Neural cell (in vitro differentiated cells): ENCODE measurements around the gene IWS1. TPM values are rescaled to one million over a fixed set of nuclear protein-coding genes. Genes with fewer than 3 reads are reported as not detected.

Source experiments
- H2AFZ ChIP-seq: fragments of 200-600, 300-800 bp; sonication (generic), shearing (Covaris generic); 2 replicates; pipeline ENCODE4 v1.6.0; 2014; ENCODE audit warnings: low read depth, mild to moderate bottlenecking, antibody characterized with exemption, low read length, moderate library complexity
- H3F3A ChIP-seq: fragments of 200-600 bp; shearing (Covaris generic); 2 replicates; pipeline ENCODE4 v1.6.1; 2016; ENCODE audit warnings: mild to moderate bottlenecking, moderate library complexity, mixed read lengths, antibody characterized with exemption, low read length; ENCODE audit not compliant: insufficient read depth, poor library complexity, severe bottlenecking
- H3K27ac ChIP-seq: fragments of 200-600, 300-800 bp; sonication (generic), shearing (Covaris generic); 2 replicates; pipeline ENCODE4 v1.5.1; 2014; ENCODE audit warnings: mild to moderate bottlenecking, low read length, moderate library complexity
- H3K27me3 ChIP-seq: fragments of 300-800, 200-600 bp; sonication (generic), shearing (Covaris generic); 2 replicates; pipeline ENCODE4 v1.6.0; 2014; ENCODE audit warnings: mild to moderate bottlenecking, low read depth, low read length, moderate library complexity; ENCODE audit not compliant: insufficient read depth
- H3K36me3 ChIP-seq: fragments of 300-800, 200-600 bp; sonication (generic), shearing (Covaris generic); 2 replicates; pipeline ENCODE4 v1.5.1; 2014; ENCODE audit warnings: mild to moderate bottlenecking, antibody characterized with exemption, low read length, moderate library complexity; ENCODE audit not compliant: insufficient read depth
- H3K4me2 ChIP-seq: fragments of 300-800, 200-600 bp; sonication (generic), shearing (Covaris generic); 2 replicates; pipeline ENCODE4 v1.6.0; 2014; ENCODE audit warnings: mild to moderate bottlenecking, low read length
- H3K4me3 ChIP-seq: fragments of 300-800, 200-600 bp; sonication (generic), shearing (Covaris generic); 2 replicates; pipeline ENCODE4 v1.5.1; 2014; ENCODE audit warnings: mild to moderate bottlenecking, low read length, moderate library complexity
- H3K79me2 ChIP-seq: fragments of 200-600 bp; shearing (Covaris generic); replicated peaks from 2 replicates; pipeline ENCODE4 v1.6.0; 2014; ENCODE audit warnings: mild to moderate bottlenecking, low read length, moderate library complexity; ENCODE audit not compliant: insufficient read depth
- H3K9ac ChIP-seq: fragments of 300-800, 200-600 bp; sonication (generic), shearing (Covaris generic); 2 replicates; pipeline ENCODE4 v1.6.1; 2016; ENCODE audit warnings: mild to moderate bottlenecking, low read length, mixed read lengths
- H3K9me2 ChIP-seq: fragments of 200-600 bp; shearing (Covaris generic); 2 replicates; pipeline ENCODE4 v1.6.1; 2016; ENCODE audit warnings: mild to moderate bottlenecking, low read length, mixed read lengths; ENCODE audit not compliant: insufficient read depth
- H3K9me3 ChIP-seq: fragments of 200-600, 300-800 bp; sonication (generic), shearing (Covaris generic); 2 replicates; pipeline ENCODE4 v1.6.1; 2016; ENCODE audit warnings: mild to moderate bottlenecking, mixed run types, low read length, moderate library complexity, mixed read lengths
- H4K20me1 ChIP-seq: fragments of 200-600 bp; shearing (Covaris generic); 2 replicates; pipeline ENCODE4 v1.6.1; 2016; ENCODE audit warnings: mild to moderate bottlenecking, mixed run types; ENCODE audit not compliant: insufficient read depth
- CTCF ChIP-seq: fragments of 450-650 bp; IDR thresholded peaks from 2 replicates; pipeline ENCODE4 v1.5.1; 2014; ENCODE audit warnings: antibody characterized with exemption, mild to moderate bottlenecking, moderate library complexity; ENCODE audit not compliant: poor library complexity, severe bottlenecking
- EP300 ChIP-seq: fragments of 450-650 bp; conservative IDR thresholded peaks from 2 replicates; pipeline ENCODE4 v1.6.1; 2014; ENCODE audit warnings: antibody characterized with exemption, mild to moderate bottlenecking, moderate library complexity; ENCODE audit not compliant: poor library complexity, severe bottlenecking
- EZH2 ChIP-seq: fragments of 200-600, 300-800 bp; shearing (Covaris generic), sonication (generic); IDR thresholded peaks from 2 replicates; pipeline ENCODE4 v1.6.1; 2014; ENCODE audit warnings: antibody characterized with exemption, low read length, borderline replicate concordance, mild to moderate bottlenecking; ENCODE audit not compliant: insufficient read depth, poor library complexity, severe bottlenecking
- MXI1 ChIP-seq: fragments of 450-650 bp; conservative IDR thresholded peaks from 2 replicates; pipeline ENCODE4 v1.6.1; 2014; ENCODE audit warnings: antibody characterized with exemption, mild to moderate bottlenecking; ENCODE audit not compliant: poor library complexity, severe bottlenecking
- POLR2AphosphoS5 ChIP-seq: IDR thresholded peaks from 2 replicates; pipeline ENCODE4 v1.6.1; 2012
- RAD21 ChIP-seq: fragments of 450-650 bp; conservative IDR thresholded peaks from 2 replicates; pipeline ENCODE4 v1.6.1; 2014; ENCODE audit warnings: antibody characterized with exemption, mild to moderate bottlenecking, moderate library complexity
- REST ChIP-seq: IDR thresholded peaks from 2 replicates; pipeline ENCODE4 v1.6.1; 2012; ENCODE audit warnings: borderline replicate concordance
- SMC3 ChIP-seq: fragments of 450-650 bp; conservative IDR thresholded peaks from 2 replicates; pipeline ENCODE4 v1.6.1; 2014; ENCODE audit warnings: antibody characterized with exemption, mild to moderate bottlenecking, moderate library complexity; ENCODE audit not compliant: poor library complexity
- TAF1 ChIP-seq: IDR thresholded peaks from 2 replicates; pipeline ENCODE4 v1.6.1; 2012; ENCODE audit warnings: low read depth
- polyA plus RNA-seq: library from polyadenylated mRNA; depleted of rRNA; stranded (reverse); fragments of >200 nt; gene quantifications from 2 replicates; pipeline ENCODE4 v1.2.3, GENCODE V29; 2014

The IWS1 gene
- polyA plus RNA-seq, 1 donor from 2014 or later: 49.3 TPM

- no peak overlapping the region for H2AFZ ChIP-seq
- H3K9me2 ChIP-seq: no peaks in the 10 kb centered on the region
- no peak for TF ChIP-seq MXI1
- TF ChIP-seq TAF1: no peak
- no peak for TF ChIP-seq REST
- no peak for TF ChIP-seq POLR2AphosphoS5
- no peak for TF ChIP-seq RAD21
- TF ChIP-seq EP300: no peak
- TF ChIP-seq CTCF: no peak
- no peak for TF ChIP-seq SMC3
- no peak for TF ChIP-seq EZH2
- no peak overlapping the region for H3K4me3 ChIP-seq
- H3K36me3 ChIP-seq: no peaks in the 10 kb centered on the region
- no peaks in the 10 kb centered on the region for H3K27me3 ChIP-seq
- H3K9ac ChIP-seq: no peak overlapping the region
- no peaks in the 10 kb centered on the region for H3F3A ChIP-seq
- no peaks in the 10 kb centered on the region for H3K79me2 ChIP-seq
- H3K9me3 ChIP-seq: no peaks in the 10 kb centered on the region
- no peaks in the 10 kb centered on the region for H4K20me1 ChIP-seq
- H3K27ac ChIP-seq: no peak overlapping the region
- no peak overlapping the region for H3K4me2 ChIP-seq
These were observed 20.5 kb upstream of the IWS1 start for GRCh38 chr2:127546797-127547196.

- TF ChIP-seq EP300: no peak
- TF ChIP-seq RAD21: no peak
- TF ChIP-seq MXI1: no peak
- no peak for TF ChIP-seq CTCF
- H3K9ac ChIP-seq: no peak overlapping the region
- no peak overlapping the region for H3K27ac ChIP-seq
- H4K20me1 ChIP-seq: no peaks in the 10 kb centered on the region
- no peaks in the 10 kb centered on the region for H3K27me3 ChIP-seq
- no peak overlapping the region for H3K4me3 ChIP-seq
- H3K9me2 ChIP-seq: no peaks in the 10 kb centered on the region
- no peaks in the 10 kb centered on the region for H3F3A ChIP-seq
- H2AFZ ChIP-seq: no peak overlapping the region
- no peaks in the 10 kb centered on the region for H3K36me3 ChIP-seq
- no peaks in the 10 kb centered on the region for H3K79me2 ChIP-seq
- no peaks in the 10 kb centered on the region for H3K9me3 ChIP-seq
- H3K4me2 ChIP-seq: no peak overlapping the region
These were observed 19.5 kb upstream of the IWS1 start for GRCh38 chr2:127545796-127546195.
